GM19395 (cell line): ENCODE results near the gene DSCAML1.

Source experiments
- ATAC-seq: cut with Tn5 transposase; IDR thresholded peaks from one replicate; pipeline ENCODE4 v1.9.1; 2021; ENCODE audit warnings: mild to moderate bottlenecking, moderate library complexity; ENCODE audit not compliant: unreplicated experiment

Gene DSCAML1

GRCh38 chr11:117731722-117732290 is 65.2 kb downstream of the DSCAML1 start:
- no peak for ATAC-seq

GRCh38 chr11:117730208-117730800 is 66.7 kb downstream of the DSCAML1 start:
- no peak for ATAC-seq

- ATAC-seq: no peak
Observed at GRCh38 chr11:117725048-117725734, 71.8 kb downstream of the DSCAML1 start.

GRCh38 chr11:117724621-117725020 is 72.4 kb downstream of the DSCAML1 start:
- ATAC-seq: no peak

- ATAC-seq: no peak
Observed at GRCh38 chr11:117724104-117724503, 72.9 kb downstream of the DSCAML1 start.

GRCh38 chr11:117723277-117724024 is 73.6 kb downstream of the DSCAML1 start:
- ATAC-seq: no peak

GRCh38 chr11:117722082-117722481 is 74.9 kb downstream of the DSCAML1 start:
- no peak for ATAC-seq

GRCh38 chr11:117720061-117720511 is 76.9 kb downstream of the DSCAML1 start:
- no peak for ATAC-seq

- ATAC-seq: no peak
Observed at GRCh38 chr11:117719480-117719879, 77.5 kb downstream of the DSCAML1 start.

GRCh38 chr11:117717485-117718314 is 79.3 kb downstream of the DSCAML1 start:
- no peak for ATAC-seq

GRCh38 chr11:117716521-117717440 is 80.2 kb downstream of the DSCAML1 start:
- ATAC-seq: no peak

- ATAC-seq: no peak
Observed at GRCh38 chr11:117715801-117716200, 81.2 kb downstream of the DSCAML1 start.

- ATAC-seq: no peak
Observed at GRCh38 chr11:117713538-117713991, 83.5 kb downstream of the DSCAML1 start.

- no peak for ATAC-seq
Observed at GRCh38 chr11:117712530-117712929, 84.5 kb downstream of the DSCAML1 start.

- no peak for ATAC-seq
Observed at GRCh38 chr11:117711331-117711730, 85.7 kb downstream of the DSCAML1 start.

- no peak for ATAC-seq
Observed at GRCh38 chr11:117710211-117710610, 86.8 kb downstream of the DSCAML1 start.

- no peak for ATAC-seq
Observed at GRCh38 chr11:117706322-117706814, 90.6 kb downstream of the DSCAML1 start.

- no peak for ATAC-seq
Observed at GRCh38 chr11:117705866-117706265, 91.2 kb downstream of the DSCAML1 start.

GRCh38 chr11:117704395-117705100 is 92.5 kb downstream of the DSCAML1 start:
- no peak for ATAC-seq
